HepG2 (cell line): ENCODE data around the gene TOMM6. TPM values are rescaled to one million over a fixed set of nuclear protein-coding genes. Genes with fewer than 3 reads are reported as not detected.

Experiments
- EEA1 ChIP-seq: sonication (generic); formaldehyde crosslinking; IDR thresholded peaks from 2 replicates; pipeline ENCODE4 v1.5.1; 2020; ENCODE audit warnings: mild to moderate bottlenecking, missing genetic modification reagents, borderline replicate concordance
- IKZF4 ChIP-seq: sonication (generic); formaldehyde crosslinking; IDR thresholded peaks from 2 replicates; pipeline ENCODE4 v1.5.1; 2020; ENCODE audit warnings: borderline replicate concordance, mild to moderate bottlenecking, low read depth, missing genetic modification reagents; ENCODE audit errors: not compliant biosample characterization
- NFKBIZ ChIP-seq: IDR thresholded peaks from 2 replicates; pipeline ENCODE4 v1.6.1; 2018; ENCODE audit warnings: missing genetic modification reagents, missing compliant biosample characterization
- PAWR ChIP-seq: sonication (generic); formaldehyde crosslinking; IDR thresholded peaks from 2 replicates; pipeline ENCODE4 v1.4.0; 2020; ENCODE audit warnings: missing genetic modification reagents, mild to moderate bottlenecking, borderline replicate concordance
- SIN3A ChIP-seq: IDR thresholded peaks from 2 replicates; pipeline ENCODE4 v1.6.1; 2011; ENCODE audit warnings: low read depth, mild to moderate bottlenecking, control low read depth, low read length, borderline replicate concordance
- SMYD3 ChIP-seq: sonication (generic); formaldehyde crosslinking; IDR thresholded peaks from 2 replicates; pipeline ENCODE4 v1.8.1; 2023; ENCODE audit warnings: mild to moderate bottlenecking, missing genetic modification reagents
- SRF ChIP-seq: IDR thresholded peaks from 2 replicates; pipeline ENCODE4 v1.6.1; 2011; ENCODE audit warnings: mild to moderate bottlenecking, low read depth, low read length, moderate library complexity
- ZFYVE20 ChIP-seq: sonication (generic); formaldehyde crosslinking; IDR thresholded peaks from 2 replicates; pipeline ENCODE4 v1.8.0; 2023; ENCODE audit warnings: low read depth, mild to moderate bottlenecking, moderate library complexity, missing genetic modification reagents, borderline replicate concordance
- ZNF12 ChIP-seq: sonication (generic); formaldehyde crosslinking; IDR thresholded peaks from 2 replicates; pipeline ENCODE4 v1.5.0; 2020; ENCODE audit warnings: missing genetic modification reagents
- ZNF138 ChIP-seq: sonication (generic); formaldehyde crosslinking; IDR thresholded peaks from 2 replicates; pipeline ENCODE4 v1.5.0; 2020; ENCODE audit warnings: mild to moderate bottlenecking, low read depth, missing genetic modification reagents
- ZNF280D ChIP-seq: sonication (generic); formaldehyde crosslinking; IDR thresholded peaks from 2 replicates; pipeline ENCODE4 v1.5.1; 2020; ENCODE audit warnings: mild to moderate bottlenecking, missing genetic modification reagents
- ZNF547 ChIP-seq: sonication (generic); formaldehyde crosslinking; IDR thresholded peaks from 2 replicates; pipeline ENCODE4 v1.5.1; 2020; ENCODE audit warnings: mild to moderate bottlenecking, missing genetic modification reagents
- ZNF761 ChIP-seq: sonication (generic); formaldehyde crosslinking; conservative IDR thresholded peaks from 2 replicates; pipeline ENCODE4 v1.4.0; 2020; ENCODE audit warnings: mild to moderate bottlenecking, missing genetic modification reagents
- polyA plus RNA-seq, 8 experiments: library from polyadenylated mRNA; depleted of rRNA in 3 of 8; stranded (reverse) in 7 of 8; unstranded in 1 of 8; fragments of >200 nt; fragmentation: Illumina TruSeq in 4 of 8; extraction: Trizol in 4 of 8; gene quantifications; 2 replicates each; pipeline versions ENCODE4 v1.2.1 to v1.2.3, GENCODE V29; 2011 to 2016; ENCODE audit warnings: low read depth in 4 of 8, missing spikeins in 1 of 8, mixed read lengths in 1 of 8; ENCODE audit not compliant: insufficient read depth in 1 of 8
- total RNA-seq, 5 experiments: library from RNA; depleted of rRNA; stranded (reverse); fragments of >200 nt; fragmentation: Illumina TruSeq; extraction: Trizol; gene quantifications; 2 replicates each; pipeline ENCODE4 v1.2.3, GENCODE V29; 2016; ENCODE audit warnings: low read depth in 1 of 5
- TF ChIP-seq, protein P1 (sequence below): sonication (generic); formaldehyde crosslinking; IDR thresholded peaks from 2 replicates; pipeline ENCODE4 v1.8.1; 2023; ENCODE audit warnings: mild to moderate bottlenecking, missing genetic modification reagents
- TF ChIP-seq, protein P2 (sequence below): IDR thresholded peaks from 2 replicates; pipeline ENCODE4 v1.6.1; 2016; ENCODE audit warnings: missing compliant biosample characterization, missing genetic modification reagents, borderline replicate concordance
- TF ChIP-seq, protein P3 (sequence below): sonication (generic); formaldehyde crosslinking; IDR thresholded peaks from 2 replicates; pipeline ENCODE4 v1.8.1; 2023; ENCODE audit warnings: mild to moderate bottlenecking, moderate library complexity, missing genetic modification reagents
- TF ChIP-seq, protein P4 (sequence below): sonication (generic); formaldehyde crosslinking; IDR thresholded peaks from 2 replicates; pipeline ENCODE4 v1.5.0; 2020; ENCODE audit warnings: missing genetic modification reagents, mild to moderate bottlenecking, borderline replicate concordance
- TF ChIP-seq, protein P5 (sequence below): sonication (generic); formaldehyde crosslinking; conservative IDR thresholded peaks from 2 replicates; pipeline ENCODE4 v1.8.1; 2023; ENCODE audit warnings: missing genetic modification reagents

TOMM6 gene
- total and polyA plus RNA-seq, 2 of the 13 experiments (the other 11 are each of a cell fraction or from before 2014, with no cell fraction given), result 320 to 321 TPM

DNA sequence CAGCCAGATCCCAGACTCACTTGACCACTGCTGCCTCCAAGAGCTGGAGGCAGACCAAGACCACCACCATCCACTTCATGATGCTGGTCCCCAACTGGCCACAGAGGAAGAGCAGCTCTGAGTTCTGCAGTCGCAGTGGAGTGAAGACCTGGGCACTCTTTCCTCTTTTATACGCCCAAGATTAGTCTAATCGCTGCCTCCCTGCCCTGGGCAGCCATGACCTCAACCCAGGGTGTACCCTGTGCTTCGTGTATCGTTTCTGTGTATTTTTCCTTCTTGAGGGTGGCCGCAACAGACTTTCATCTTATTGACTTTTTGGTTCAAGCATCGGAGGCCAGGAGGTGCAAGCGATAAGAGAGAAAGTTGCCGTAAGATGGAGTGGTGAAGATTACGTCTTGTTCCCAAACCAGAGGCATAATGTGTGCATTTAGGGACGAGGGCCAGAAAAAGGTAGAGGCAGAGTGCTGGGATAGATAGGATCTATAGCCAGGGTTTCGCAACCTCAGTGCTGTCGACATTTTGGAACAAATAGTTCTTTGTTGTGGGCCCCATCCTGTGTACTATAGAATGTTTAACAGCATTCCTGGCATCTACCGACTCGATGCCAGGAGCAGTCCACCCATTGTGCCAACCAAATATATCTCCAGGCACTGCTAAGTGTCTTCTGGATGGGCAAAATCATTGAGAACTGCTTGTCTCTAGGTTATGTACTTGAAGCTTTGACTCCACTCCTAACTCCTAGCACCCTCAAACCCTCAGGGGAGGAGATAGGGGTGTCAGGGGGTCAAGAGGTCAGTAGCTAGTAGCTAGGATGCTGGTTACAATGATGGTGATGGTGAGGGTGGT, 40.0 kb upstream of the TOMM6 start, which contains the start of gene PGC (continued):
- TF ChIP-seq ZNF280D (CRISPR knock-in tag) (peak; percentile 93), IKZF4 (CRISPR knock-in tag) (no peak), ZNF761 (CRISPR knock-in tag) (peak; percentile 96), ZNF547 (CRISPR knock-in tag) (peak; percentile 68), NFKBIZ (CRISPR knock-in tag) (peak; percentile 56; the same call in 1 of the 2 replicates), ZNF12 (CRISPR knock-in tag) (peak; percentile 80; the same call in 1 of the 2 replicates), ZFYVE20 (CRISPR knock-in tag) (no peak), ZNF138 (no peak), SMYD3 (CRISPR knock-in tag) (no peak), EEA1 (CRISPR knock-in tag) (peak; percentile 39; the same call in 1 of the 2 replicates), SIN3A (no peak), SRF (no peak), PAWR (CRISPR knock-in tag) (no peak)
- TF ChIP-seq, protein P1, sequence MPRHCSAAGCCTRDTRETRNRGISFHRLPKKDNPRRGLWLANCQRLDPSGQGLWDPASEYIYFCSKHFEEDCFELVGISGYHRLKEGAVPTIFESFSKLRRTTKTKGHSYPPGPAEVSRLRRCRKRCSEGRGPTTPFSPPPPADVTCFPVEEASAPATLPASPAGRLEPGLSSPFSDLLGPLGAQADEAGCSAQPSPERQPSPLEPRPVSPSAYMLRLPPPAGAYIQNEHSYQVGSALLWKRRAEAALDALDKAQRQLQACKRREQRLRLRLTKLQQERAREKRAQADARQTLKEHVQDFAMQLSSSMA (CRISPR knock-in tag), result no peak
- TF ChIP-seq, protein P2, sequence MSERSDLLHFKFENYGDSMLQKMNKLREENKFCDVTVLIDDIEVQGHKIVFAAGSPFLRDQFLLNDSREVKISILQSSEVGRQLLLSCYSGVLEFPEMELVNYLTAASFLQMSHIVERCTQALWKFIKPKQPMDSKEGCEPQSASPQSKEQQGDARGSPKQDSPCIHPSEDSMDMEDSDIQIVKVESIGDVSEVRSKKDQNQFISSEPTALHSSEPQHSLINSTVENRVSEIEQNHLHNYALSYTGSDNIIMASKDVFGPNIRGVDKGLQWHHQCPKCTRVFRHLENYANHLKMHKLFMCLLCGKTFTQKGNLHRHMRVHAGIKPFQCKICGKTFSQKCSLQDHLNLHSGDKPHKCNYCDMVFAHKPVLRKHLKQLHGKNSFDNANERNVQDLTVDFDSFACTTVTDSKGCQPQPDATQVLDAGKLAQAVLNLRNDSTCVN (CRISPR knock-in tag), result no peak
- TF ChIP-seq, protein P3, sequence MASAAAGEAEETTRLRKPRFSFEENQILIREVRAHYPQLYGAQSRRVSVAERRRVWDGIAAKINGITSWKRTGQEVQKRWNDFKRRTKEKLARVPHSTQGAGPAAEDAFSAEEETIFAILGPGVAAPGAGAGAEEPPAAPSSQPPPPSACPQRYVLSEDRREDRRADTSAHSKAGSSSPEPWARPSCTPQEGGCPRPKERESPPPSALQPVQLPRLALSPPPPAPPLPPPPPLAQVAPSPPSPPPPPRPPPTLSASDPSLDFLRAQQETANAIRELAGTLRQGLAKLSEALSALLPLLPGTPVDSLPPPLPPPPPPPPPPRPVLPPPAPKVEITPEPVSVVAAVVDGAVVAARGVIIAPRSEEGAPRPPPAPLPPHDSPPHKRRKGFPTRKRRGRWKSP, result peak; percentile 90
- TF ChIP-seq, protein P4, sequence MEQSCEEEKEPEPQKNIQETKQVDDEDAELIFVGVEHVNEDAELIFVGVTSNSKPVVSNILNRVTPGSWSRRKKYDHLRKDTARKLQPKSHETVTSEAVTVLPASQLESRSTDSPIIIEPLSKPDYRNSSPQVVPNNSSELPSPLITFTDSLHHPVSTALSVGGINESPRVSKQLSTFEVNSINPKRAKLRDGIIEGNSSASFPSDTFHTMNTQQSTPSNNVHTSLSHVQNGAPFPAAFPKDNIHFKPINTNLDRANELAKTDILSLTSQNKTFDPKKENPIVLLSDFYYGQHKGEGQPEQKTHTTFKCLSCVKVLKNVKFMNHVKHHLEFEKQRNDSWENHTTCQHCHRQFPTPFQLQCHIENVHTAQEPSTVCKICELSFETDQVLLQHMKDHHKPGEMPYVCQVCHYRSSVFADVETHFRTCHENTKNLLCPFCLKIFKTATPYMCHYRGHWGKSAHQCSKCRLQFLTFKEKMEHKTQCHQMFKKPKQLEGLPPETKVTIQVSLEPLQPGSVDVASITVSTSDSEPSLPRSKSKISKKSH (CRISPR knock-in tag), result no peak
- TF ChIP-seq, protein P5, sequence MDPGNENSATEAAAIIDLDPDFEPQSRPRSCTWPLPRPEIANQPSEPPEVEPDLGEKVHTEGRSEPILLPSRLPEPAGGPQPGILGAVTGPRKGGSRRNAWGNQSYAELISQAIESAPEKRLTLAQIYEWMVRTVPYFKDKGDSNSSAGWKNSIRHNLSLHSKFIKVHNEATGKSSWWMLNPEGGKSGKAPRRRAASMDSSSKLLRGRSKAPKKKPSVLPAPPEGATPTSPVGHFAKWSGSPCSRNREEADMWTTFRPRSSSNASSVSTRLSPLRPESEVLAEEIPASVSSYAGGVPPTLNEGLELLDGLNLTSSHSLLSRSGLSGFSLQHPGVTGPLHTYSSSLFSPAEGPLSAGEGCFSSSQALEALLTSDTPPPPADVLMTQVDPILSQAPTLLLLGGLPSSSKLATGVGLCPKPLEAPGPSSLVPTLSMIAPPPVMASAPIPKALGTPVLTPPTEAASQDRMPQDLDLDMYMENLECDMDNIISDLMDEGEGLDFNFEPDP, result no peak
